PC-9 (cell line): Measurements from ENCODE around the gene DDX56. TPM values are rescaled to one million over a fixed set of nuclear protein-coding genes. Genes with fewer than 3 reads are reported as not detected.

ENCODE experiments used
- BruUV-seq: library from RNA; stranded (reverse); fragments of 400-500 nt; replicated peaks from 2 replicates; lab custom pipeline; 2021; lab: Mats Ljungman, UMichigan
- CTCF ChIA-PET: fragments of 300-600 bp; sonication (Branson Sonifier 250); formaldehyde crosslinking; loops from one replicate; lab custom pipeline; 2022; ENCODE audit warnings: antibody characterized with exemption; lab: Charles Lee
- POLR2A ChIA-PET: fragments of 300-600 bp; sonication (Branson Sonifier 250); formaldehyde crosslinking; loops from one replicate; lab custom pipeline; 2022; ENCODE audit warnings: antibody characterized with exemption; ENCODE audit not compliant: unreplicated experiment; lab: Charles Lee
- DNase-seq, 2 experiments: peaks; one replicate each; pipeline versions ENCODE4 v3.0.0 to v3.0.0-alpha.2; 2015 to 2022; ENCODE audit warnings: mixed read lengths in 1 of 2
- H2AFZ ChIP-seq: fragments of 200-600 bp; sonication (generic); 2 replicates; pipeline ENCODE4 v1.8.1; 2017; ENCODE audit warnings: antibody characterized with exemption
- H3F3A ChIP-seq: fragments of 200-600 bp; sonication (generic); 2 replicates; pipeline ENCODE4 v1.8.1; 2017; ENCODE audit warnings: antibody characterized with exemption, mild to moderate bottlenecking, low read depth; ENCODE audit not compliant: insufficient read depth
- H3K27ac ChIP-seq: fragments of 200-600 bp; sonication (generic); 2 replicates; pipeline ENCODE4 v1.6.1; 2016; ENCODE audit warnings: mixed run types
- H3K27me3 ChIP-seq: fragments of 200-600 bp; sonication (generic); 2 replicates; pipeline ENCODE4 v1.6.1; 2016; ENCODE audit warnings: low read depth, mixed run types; ENCODE audit not compliant: insufficient read depth
- H3K36me3 ChIP-seq: fragments of 200-600 bp; sonication (generic); 2 replicates; pipeline ENCODE4 v1.6.1; 2016; ENCODE audit warnings: low read depth, mixed run types
- H3K4me1 ChIP-seq: fragments of 200-600 bp; sonication (generic); replicated peaks from 2 replicates; pipeline ENCODE4 v1.6.1; 2016; ENCODE audit warnings: mixed run types; ENCODE audit not compliant: insufficient read depth
- H3K4me2 ChIP-seq: fragments of 200-600 bp; sonication (generic); 2 replicates; pipeline ENCODE4 v1.6.1; 2017; ENCODE audit warnings: mixed run types
- H3K4me3 ChIP-seq: fragments of 200-600 bp; sonication (generic); 2 replicates; pipeline ENCODE4 v1.6.1; 2016; ENCODE audit warnings: mixed run types
- H3K79me2 ChIP-seq: fragments of 200-600 bp; sonication (generic); 2 replicates; pipeline ENCODE4 v1.6.1; 2017; ENCODE audit warnings: low read depth, mixed run types
- H3K9me2 ChIP-seq: fragments of 200-600 bp; sonication (generic); 2 replicates; pipeline ENCODE4 v1.8.1; 2017; ENCODE audit warnings: mild to moderate bottlenecking; ENCODE audit not compliant: insufficient read depth
- H3K9me3 ChIP-seq: fragments of 200-600 bp; sonication (generic); 2 replicates; pipeline ENCODE4 v1.8.1; 2016; ENCODE audit warnings: low read depth; ENCODE audit not compliant: insufficient read depth
- H4K20me1 ChIP-seq: fragments of 200-600 bp; sonication (generic); 2 replicates; pipeline ENCODE4 v1.8.1; 2017; ENCODE audit not compliant: insufficient read depth
- CTCF ChIP-seq: fragments of 200-600 bp; sonication (generic); conservative IDR thresholded peaks from 2 replicates; pipeline ENCODE4 v1.6.1; 2017; ENCODE audit warnings: mixed run types, antibody characterized with exemption, mild to moderate bottlenecking, moderate library complexity
- EZH2 ChIP-seq: fragments of 200-600 bp; sonication (generic); IDR thresholded peaks from 2 replicates; pipeline ENCODE4 v1.8.0; 2017; ENCODE audit warnings: antibody characterized with exemption, low read depth
- intact Hi-C: fragments of 100-400 bp; cut with micrococcal nuclease; formaldehyde crosslinking; loops from one replicate; pipeline ENCODE4 v1.10.0; 2022; ENCODE audit not compliant: unreplicated experiment
- total RNA-seq: library from RNA; stranded (reverse); gene quantifications from 2 replicates; pipeline ENCODE4 v1.2.3, GENCODE V29; 2021

Gene DDX56
- total RNA-seq, 1 experiment from 2014 or later = 113 TPM

- no peaks in the 10 kb centered on the region for H3K27me3 ChIP-seq
- H3K4me3 ChIP-seq = peak overlapping the region; percentile 52; the same call in 1 of the 2 replicates
- H3K79me2 ChIP-seq = peaks cover 94% of the 10 kb centered on the region
- peaks cover 57% of the 10 kb centered on the region for H3F3A ChIP-seq
- peaks cover 86% of the 10 kb centered on the region for H3K4me1 ChIP-seq
- DNase-seq = no peak
- intact Hi-C loops = loop anchor here (1.0 to 2.0 kb wide), 3 partner anchors 12 to 131 kb away; partner anchors contain the start of genes OGDH and ZMIZ2
- peaks cover 24% of the 10 kb centered on the region; the same call in 1 of the 2 replicates for H3K36me3 ChIP-seq
- H4K20me1 ChIP-seq = no peaks in the 10 kb centered on the region
- ChIA-PET CTCF (no interaction called here), POLR2A (interaction anchor here (0.7 kb wide), 1 partner anchor 229 kb away, joined by 10 read pairs; no protein-coding TSS in a partner anchor)
- no peak overlapping the region for H2AFZ ChIP-seq
- H3K27ac ChIP-seq = peak overlapping the region; percentile 87
- no peaks in the 10 kb centered on the region for H3K9me2 ChIP-seq
- H3K4me2 ChIP-seq = peak overlapping the region; percentile 92
- H3K9me3 ChIP-seq = 0 out of 2 replicates have a peak, but pooled peaks cover 3% of the 10 kb centered on the region
- BruUV-seq = no TSS peak
- TF ChIP-seq CTCF (no peak), EZH2 (no peak)
Observed at GRCh38 chr7:44618045-44618444, 44.3 kb upstream of the DDX56 start.

- Histone ChIP-seq H3K4me2 (peak overlapping the region; percentile 92), H3K79me2 (peaks cover 94% of the 10 kb centered on the region), H4K20me1 (no peaks in the 10 kb centered on the region), H3K9me3 (0 out of 2 replicates have a peak, but pooled peaks cover 3% of the 10 kb centered on the region), H3K4me3 (peak overlapping the region; percentile 52; the same call in 1 of the 2 replicates), H3K36me3 (peaks cover 24% of the 10 kb centered on the region; the same call in 1 of the 2 replicates), H3K4me1 (peaks cover 80% of the 10 kb centered on the region), H3K9me2 (no peaks in the 10 kb centered on the region), H3K27me3 (no peaks in the 10 kb centered on the region), H3K27ac (peak overlapping the region; percentile 87), H3F3A (peaks cover 57% of the 10 kb centered on the region), H2AFZ (no peak overlapping the region)
- CTCF ChIA-PET = no interaction called here
- POLR2A ChIA-PET = no interaction called here
- DNase-seq = peak in 1 of 2 experiments; percentile 50
- intact Hi-C loops = no loop called here
- no peak for TF ChIP-seq CTCF
- no peak for TF ChIP-seq EZH2
- no TSS peak for BruUV-seq
Observed at GRCh38 chr7:44617225-44617890, 43.6 kb upstream of the DDX56 start.

GRCh38 chr7:44616545-44616944, 42.8 kb upstream of the DDX56 start:
- H3F3A ChIP-seq = peaks cover 49% of the 10 kb centered on the region
- peaks cover 72% of the 10 kb centered on the region for H3K4me1 ChIP-seq
- H3K27ac ChIP-seq = no peak overlapping the region
- no peak overlapping the region for H3K4me3 ChIP-seq
- no TSS peak for BruUV-seq
- ChIA-PET CTCF (no interaction called here), POLR2A (no interaction called here)
- H2AFZ ChIP-seq = no peak overlapping the region
- TF ChIP-seq EZH2 (no peak), CTCF (no peak)
- no peak overlapping the region for H3K4me2 ChIP-seq
- H3K9me2 ChIP-seq = no peaks in the 10 kb centered on the region
- H3K36me3 ChIP-seq = peaks cover 20% of the 10 kb centered on the region; the same call in 1 of the 2 replicates
- peaks cover 94% of the 10 kb centered on the region for H3K79me2 ChIP-seq
- intact Hi-C loops = no loop called here
- H3K9me3 ChIP-seq = 0 out of 2 replicates have a peak, but pooled peaks cover 1% of the 10 kb centered on the region
- no peaks in the 10 kb centered on the region for H3K27me3 ChIP-seq
- no peak for DNase-seq
- no peaks in the 10 kb centered on the region for H4K20me1 ChIP-seq
